Measurements from ENCODE around the gene PDE4C. TPM values are rescaled to one million over a fixed set of nuclear protein-coding genes. Genes with fewer than 3 reads are reported as not detected.

The PDE4C gene
- total RNA-seq, 1 experiment from 2014 or later = 0.36 TPM

- BruUV-seq (replicated peaks) = no TSS peak
- Mint-ChIP-seq H3K4me1 (ENCODE audit: low read depth, unreplicated experiment) (peaks cover 4% of the 10 kb centered on the region), H3K27me3 (ENCODE audit: insufficient read depth, unreplicated experiment) (no peaks in the 10 kb centered on the region), H3K9me3 (ENCODE audit: unreplicated experiment) (no peaks in the 10 kb centered on the region), H3K4me3 (ENCODE audit: unreplicated experiment) (no peak overlapping the region), H3K36me3 (ENCODE audit: insufficient read depth, unreplicated experiment) (peaks cover 10% of the 10 kb centered on the region), H3K27ac (ENCODE audit: unreplicated experiment) (no peak overlapping the region)
- TF ChIP-seq, protein P1, sequence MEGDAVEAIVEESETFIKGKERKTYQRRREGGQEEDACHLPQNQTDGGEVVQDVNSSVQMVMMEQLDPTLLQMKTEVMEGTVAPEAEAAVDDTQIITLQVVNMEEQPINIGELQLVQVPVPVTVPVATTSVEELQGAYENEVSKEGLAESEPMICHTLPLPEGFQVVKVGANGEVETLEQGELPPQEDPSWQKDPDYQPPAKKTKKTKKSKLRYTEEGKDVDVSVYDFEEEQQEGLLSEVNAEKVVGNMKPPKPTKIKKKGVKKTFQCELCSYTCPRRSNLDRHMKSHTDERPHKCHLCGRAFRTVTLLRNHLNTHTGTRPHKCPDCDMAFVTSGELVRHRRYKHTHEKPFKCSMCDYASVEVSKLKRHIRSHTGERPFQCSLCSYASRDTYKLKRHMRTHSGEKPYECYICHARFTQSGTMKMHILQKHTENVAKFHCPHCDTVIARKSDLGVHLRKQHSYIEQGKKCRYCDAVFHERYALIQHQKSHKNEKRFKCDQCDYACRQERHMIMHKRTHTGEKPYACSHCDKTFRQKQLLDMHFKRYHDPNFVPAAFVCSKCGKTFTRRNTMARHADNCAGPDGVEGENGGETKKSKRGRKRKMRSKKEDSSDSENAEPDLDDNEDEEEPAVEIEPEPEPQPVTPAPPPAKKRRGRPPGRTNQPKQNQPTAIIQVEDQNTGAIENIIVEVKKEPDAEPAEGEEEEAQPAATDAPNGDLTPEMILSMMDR (IDR thresholded peaks at IDR 0.05; ENCODE audit: insufficient read depth in 1 of 2, low read depth in 1 of 2, low read length in 1 of 2, severe bottlenecking in 1 of 2, unreplicated experiment in 1 of 2) = no peak
- POLR2A ChIA-PET = no interaction called here
- no peaks in the 10 kb centered on the region for H3K36me3 ChIP-seq (ENCODE audit: control insufficient read depth, insufficient read depth, low read length)
- no peak overlapping the region for H3K4me3 ChIP-seq (ENCODE audit: low read depth, low read length)
- no peaks in the 10 kb centered on the region for H3K9me3 ChIP-seq
- no peaks in the 10 kb centered on the region for H3K4me1 ChIP-seq
- no peaks in the 10 kb centered on the region for H3K27me3 ChIP-seq (replicated peaks; ENCODE audit: control insufficient read depth, insufficient read depth, low read length)
- no peak for DNase-seq
- intact Hi-C loops (cut with micrococcal nuclease; ENCODE audit: unreplicated experiment) = no loop called here
- CTCF ChIA-PET = no interaction called here
Observed at GRCh38 chr19:18218159-18218558, 8.1 kb downstream of the PDE4C start.

DNA sequence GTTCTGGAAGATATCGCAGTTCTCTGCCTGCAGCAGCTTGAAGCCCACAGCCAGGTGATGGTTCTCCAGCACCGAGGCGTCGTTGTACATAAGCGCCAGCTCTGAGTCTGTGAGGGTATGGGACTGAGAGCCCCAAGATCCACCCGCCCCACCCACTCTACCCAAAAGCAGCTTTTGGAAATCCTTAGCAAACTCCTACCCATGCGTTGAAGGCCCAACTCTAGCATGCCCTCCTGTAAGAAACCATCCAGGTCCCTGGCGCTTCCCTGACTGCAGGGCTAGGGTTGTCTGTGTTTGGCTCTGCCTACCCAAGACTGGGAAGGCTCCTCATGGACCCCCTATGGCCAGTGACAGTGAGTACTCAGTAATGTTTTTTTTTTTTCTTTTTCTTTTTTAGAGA is 9.4 kb downstream of the PDE4C start:
- BruUV-seq (replicated peaks) = no TSS peak
- Histone ChIP-seq H3K9me3 (no peaks in the 10 kb centered on the region), H3K27me3 (replicated peaks; ENCODE audit: control insufficient read depth, insufficient read depth, low read length) (no peaks in the 10 kb centered on the region), H3K4me1 (no peaks in the 10 kb centered on the region), H3K4me3 (ENCODE audit: low read depth, low read length) (no peak overlapping the region), H3K36me3 (ENCODE audit: control insufficient read depth, insufficient read depth, low read length) (no peaks in the 10 kb centered on the region)
- Mint-ChIP-seq H3K27me3 (ENCODE audit: insufficient read depth, unreplicated experiment) (no peaks in the 10 kb centered on the region), H3K36me3 (ENCODE audit: insufficient read depth, unreplicated experiment) (peaks cover 10% of the 10 kb centered on the region), H3K9me3 (ENCODE audit: unreplicated experiment) (no peaks in the 10 kb centered on the region), H3K4me1 (ENCODE audit: low read depth, unreplicated experiment) (peaks cover 4% of the 10 kb centered on the region), H3K27ac (ENCODE audit: unreplicated experiment) (no peak overlapping the region), H3K4me3 (ENCODE audit: unreplicated experiment) (no peak overlapping the region)
- TF ChIP-seq, protein P1 (IDR thresholded peaks at IDR 0.05; ENCODE audit: insufficient read depth in 1 of 2, low read depth in 1 of 2, low read length in 1 of 2, severe bottlenecking in 1 of 2, unreplicated experiment in 1 of 2) = no peak
- intact Hi-C loops (cut with micrococcal nuclease; ENCODE audit: unreplicated experiment) = no loop called here
- CTCF ChIA-PET = no interaction called here
- POLR2A ChIA-PET = no interaction called here
- no peak for DNase-seq

DNA sequence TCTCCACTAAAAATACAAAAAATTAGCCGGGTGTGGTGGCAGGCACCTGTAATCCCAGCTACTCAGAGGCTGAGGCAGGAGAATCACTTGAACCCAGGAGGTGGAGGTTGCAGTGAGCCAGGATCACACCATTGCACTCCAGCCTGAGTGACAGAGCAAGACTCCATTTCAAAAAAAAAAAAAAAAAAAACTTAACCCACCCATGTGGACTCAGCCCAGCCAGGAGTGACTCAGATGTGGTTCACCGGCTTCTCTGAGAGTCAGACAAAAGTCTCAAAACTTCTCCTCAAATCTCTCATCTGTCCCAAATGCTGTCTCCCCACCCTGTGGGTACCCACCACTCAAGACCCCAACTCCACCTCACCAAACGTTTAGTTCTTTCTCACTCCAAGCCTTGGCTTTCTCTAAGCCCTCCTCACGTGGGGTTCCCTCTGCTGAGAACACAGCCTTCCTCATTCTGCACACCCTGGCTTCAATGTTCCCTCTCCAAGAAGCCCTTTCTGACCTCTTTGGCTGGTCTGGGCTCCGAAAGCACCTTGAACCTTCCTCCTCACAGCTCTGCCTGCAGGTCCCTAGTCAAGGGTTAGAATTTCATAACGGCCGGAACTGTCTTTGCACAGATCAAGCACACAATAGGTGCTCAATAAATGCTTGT is 11.3 kb downstream of the PDE4C start:
- intact Hi-C loops (cut with micrococcal nuclease; ENCODE audit: unreplicated experiment) = no loop called here
- no peak overlapping the region for H3K4me3 ChIP-seq (ENCODE audit: low read depth, low read length)
- Mint-ChIP-seq H3K27me3 (ENCODE audit: insufficient read depth, unreplicated experiment) (no peaks in the 10 kb centered on the region), H3K27ac (ENCODE audit: unreplicated experiment) (no peak overlapping the region), H3K4me1 (ENCODE audit: low read depth, unreplicated experiment) (no peaks in the 10 kb centered on the region), H3K4me3 (ENCODE audit: unreplicated experiment) (no peak overlapping the region), H3K36me3 (ENCODE audit: insufficient read depth, unreplicated experiment) (peaks cover 2% of the 10 kb centered on the region), H3K9me3 (ENCODE audit: unreplicated experiment) (no peaks in the 10 kb centered on the region)
- no peaks in the 10 kb centered on the region for H3K4me1 ChIP-seq
- ChIA-PET CTCF (no interaction called here), POLR2A (no interaction called here)
- no peaks in the 10 kb centered on the region for H3K9me3 ChIP-seq
- TF ChIP-seq, protein P1 (IDR thresholded peaks at IDR 0.05; ENCODE audit: insufficient read depth in 1 of 2, low read depth in 1 of 2, low read length in 1 of 2, severe bottlenecking in 1 of 2, unreplicated experiment in 1 of 2) = no peak
- no peaks in the 10 kb centered on the region for H3K36me3 ChIP-seq (ENCODE audit: control insufficient read depth, insufficient read depth, low read length)
- DNase-seq = no peak
- no TSS peak for BruUV-seq (replicated peaks)
- H3K27me3 ChIP-seq (replicated peaks; ENCODE audit: control insufficient read depth, insufficient read depth, low read length) = no peaks in the 10 kb centered on the region; the same call in 1 of the 2 replicates
